ENCODE measurements around the gene GPBAR1. TPM values are rescaled to one million over a fixed set of nuclear protein-coding genes. Genes with fewer than 3 reads are reported as not detected.
A peak's percentile ranks its signal among the peaks of the same experiment; 100 is the strongest.

The GPBAR1 gene
- total and polyA plus RNA-seq, 2 of the 8 experiments (the other 6 are each of a cell fraction or from before 2014, with no cell fraction given): 0.32 to 0.59 TPM

DNA sequence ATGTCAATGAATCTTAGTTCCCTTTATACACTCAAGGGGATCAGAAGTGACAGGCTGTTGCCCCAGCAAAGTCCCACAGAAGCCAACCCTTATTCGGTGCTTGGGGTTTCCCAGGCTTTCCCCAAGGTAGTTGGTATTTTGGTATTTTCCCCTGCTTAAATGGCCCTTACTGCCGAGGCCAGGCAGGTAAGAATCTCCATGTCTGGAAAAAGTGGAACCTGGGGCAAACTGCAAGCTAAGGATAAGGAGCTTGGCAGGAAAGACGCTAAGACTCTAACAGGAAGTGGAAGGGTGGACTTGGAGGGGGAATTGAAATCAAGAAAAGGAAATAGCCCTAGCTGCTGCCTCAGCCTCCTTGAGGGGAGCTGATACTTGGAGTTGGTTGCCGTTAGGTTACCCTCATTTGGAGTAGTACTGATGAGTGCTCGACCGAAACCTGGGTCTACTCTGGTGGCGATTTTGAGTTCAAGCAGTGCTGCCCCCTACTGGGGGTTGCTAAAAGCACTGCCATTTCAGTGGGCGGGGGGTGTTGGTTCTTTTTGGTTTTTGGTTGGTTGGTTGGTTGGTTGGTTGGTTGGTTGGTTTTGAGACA, 3.3 kb upstream of the GPBAR1 start:
- peaks cover 3 to 21% (median 15%) of the 10 kb centered on the region in 4 experiments for H3K4me1 ChIP-seq (replicated peaks in 1 of 4; ENCODE audit: control insufficient read depth in 3 of 4, insufficient read depth in 4 of 4, low read length in 3 of 4)
- H4K20me1 ChIP-seq (replicated peaks in 1 of 2; ENCODE audit: control insufficient read depth in 1 of 2, insufficient read depth in 2 of 2, low read length in 2 of 2): peaks cover 0 to 2% of the 10 kb centered on the region in 2 experiments
- WGBS, 2 experiments (ENCODE audit: extremely low coverage in 1 of 2, insufficient coverage in 1 of 2, insufficient read length in 1 of 2, insufficient replicate concordance in 2 of 2, low coverage in 1 of 2, low lambda C conversion rate in 2 of 2, missing lambda C conversion rate in 1 of 2): 64% methylated on average over 8 of the region's 8 CpGs; no CpG with 5 or more reads in 1 of the 2 experiments
- H3K23ac ChIP-seq (ENCODE audit: insufficient read length): no peak overlapping the region
- CTCF ChIA-PET (ENCODE audit: partially characterized antibody): interaction anchor here (0.6 to 9.0 kb wide), 22 partner anchors 9 to 471 kb away, joined by 3 to 81 read pairs (median 4); partner anchors contain the start of genes AAMP and PNKD
- peaks cover 13 to 36% (median 27%) of the 10 kb centered on the region in 4 experiments; a peak in 7 of 8 replicates for H3K36me3 ChIP-seq (ENCODE audit: control insufficient read depth in 2 of 4, insufficient read depth in 4 of 4, low read length in 3 of 4)
- H3K56ac ChIP-seq (replicated peaks; ENCODE audit: insufficient read length, low read depth, low read length): no peak overlapping the region
- H3K4me2 ChIP-seq (ENCODE audit: insufficient read depth in 1 of 2, low read depth in 2 of 2, low read length in 2 of 2): no peak overlapping the region
- H2AFZ ChIP-seq (ENCODE audit: low read length): no peak overlapping the region
- POLR2A ChIA-PET (ENCODE audit: partially characterized antibody): interaction anchor here (1.3 to 2.8 kb wide), 4 partner anchors 9 to 40 kb away, joined by 3 to 12 read pairs (median 6); partner anchors contain the start of gene ARPC2
- H4K8ac ChIP-seq (ENCODE audit: extremely low read depth, insufficient read depth, low read length): no peak overlapping the region
- H4K91ac ChIP-seq (replicated peaks; ENCODE audit: insufficient read length, low read length): no peak overlapping the region
- no peak overlapping the region for H4K5ac ChIP-seq (ENCODE audit: insufficient read length, low read depth, low read length)
- H2BK15ac ChIP-seq (ENCODE audit: low read length): no peak overlapping the region
- no peak overlapping the region for H2BK120ac ChIP-seq (replicated peaks; ENCODE audit: low read depth, low read length)
- FAIRE-seq (peak; percentile 19), DNase-seq (ENCODE audit: low read depth in 1 of 2, low spot score in 2 of 2) (peak in 1 of 2 experiments; percentile 94)
- H3K9ac ChIP-seq (replicated peaks in 1 of 4; ENCODE audit: extremely low read depth in 1 of 4, low read depth in 3 of 4, low read length in 3 of 4): no peak overlapping the region
- no peaks in the 10 kb centered on the region for H3K23me2 ChIP-seq (ENCODE audit: low read depth, low read length)
- no peak overlapping the region for H2BK5ac ChIP-seq (ENCODE audit: low read depth, low read length)
- H3K9me3 ChIP-seq (ENCODE audit: insufficient read depth in 2 of 2, low read depth in 1 of 2, low read length in 1 of 2): no peaks in the 10 kb centered on the region
- no peak overlapping the region for H2AK5ac ChIP-seq (ENCODE audit: low read depth, low read length)
- H2BK20ac ChIP-seq (ENCODE audit: low read length): no peak overlapping the region
- no peak overlapping the region for H3K4me3 ChIP-seq (ENCODE audit: extremely low read depth in 1 of 4, insufficient read depth in 2 of 4, low read depth in 3 of 4, low read length in 4 of 4)
- H3K27ac ChIP-seq (ENCODE audit: low read depth, low read length): no peak overlapping the region
- H3K14ac ChIP-seq (ENCODE audit: insufficient read length): no peak overlapping the region
- no peaks in the 10 kb centered on the region for H3K79me1 ChIP-seq (ENCODE audit: low read depth, low read length)
- H3K79me2 ChIP-seq (ENCODE audit: control insufficient read depth in 1 of 2, insufficient read depth in 2 of 2, low read length in 2 of 2): no peaks in the 10 kb centered on the region
- no peak overlapping the region for H3K4ac ChIP-seq (replicated peaks; ENCODE audit: insufficient read length, low read depth, low read length)
- no peak overlapping the region for H3K18ac ChIP-seq (ENCODE audit: extremely low read depth, low read length)
- TF ChIP-seq RAD21 (IDR thresholded peaks at IDR 0.05 in 1 of 2, conservative IDR thresholded peaks at IDR 0.05 in 1 of 2; ENCODE audit: low read depth in 2 of 2, low read length in 2 of 2) (peak; percentile 51 to 60), YY1 (IDR thresholded peaks at IDR 0.05; ENCODE audit: low read depth, low read length) (no peak)
- TF ChIP-seq, protein P1, sequence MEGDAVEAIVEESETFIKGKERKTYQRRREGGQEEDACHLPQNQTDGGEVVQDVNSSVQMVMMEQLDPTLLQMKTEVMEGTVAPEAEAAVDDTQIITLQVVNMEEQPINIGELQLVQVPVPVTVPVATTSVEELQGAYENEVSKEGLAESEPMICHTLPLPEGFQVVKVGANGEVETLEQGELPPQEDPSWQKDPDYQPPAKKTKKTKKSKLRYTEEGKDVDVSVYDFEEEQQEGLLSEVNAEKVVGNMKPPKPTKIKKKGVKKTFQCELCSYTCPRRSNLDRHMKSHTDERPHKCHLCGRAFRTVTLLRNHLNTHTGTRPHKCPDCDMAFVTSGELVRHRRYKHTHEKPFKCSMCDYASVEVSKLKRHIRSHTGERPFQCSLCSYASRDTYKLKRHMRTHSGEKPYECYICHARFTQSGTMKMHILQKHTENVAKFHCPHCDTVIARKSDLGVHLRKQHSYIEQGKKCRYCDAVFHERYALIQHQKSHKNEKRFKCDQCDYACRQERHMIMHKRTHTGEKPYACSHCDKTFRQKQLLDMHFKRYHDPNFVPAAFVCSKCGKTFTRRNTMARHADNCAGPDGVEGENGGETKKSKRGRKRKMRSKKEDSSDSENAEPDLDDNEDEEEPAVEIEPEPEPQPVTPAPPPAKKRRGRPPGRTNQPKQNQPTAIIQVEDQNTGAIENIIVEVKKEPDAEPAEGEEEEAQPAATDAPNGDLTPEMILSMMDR (IDR thresholded peaks at IDR 0.05; ENCODE audit: control extremely low read depth in 1 of 3, insufficient read depth in 1 of 3, low read depth in 1 of 3, low read length in 3 of 3): peak in 2 of 3 experiments; percentile 76; a peak in 3 of 4 replicates
- no peak overlapping the region for H2BK12ac ChIP-seq (ENCODE audit: low read depth, low read length)
- no peaks in the 10 kb centered on the region for H3K27me3 ChIP-seq (replicated peaks in 1 of 4; ENCODE audit: control insufficient read depth in 3 of 4, extremely low read depth in 1 of 4, insufficient read depth in 3 of 4, low read length in 3 of 4)
